OCI-LY7 (cell line): Measurements from ENCODE around the gene BLM. TPM values are rescaled to one million over a fixed set of nuclear protein-coding genes. Genes with fewer than 3 reads are reported as not detected.

Experiments
- BruUV-seq: library from RNA; stranded (reverse); fragments of 400-500 nt; replicated peaks from 2 replicates; lab custom pipeline; 2021; lab: Mats Ljungman, UMichigan
- CTCF ChIA-PET: fragments of 300-600 bp; sonication (Branson Sonifier 250); formaldehyde crosslinking; loops from one replicate; lab custom pipeline; 2022; ENCODE audit warnings: antibody characterized with exemption; ENCODE audit not compliant: unreplicated experiment; lab: Charles Lee
- POLR2A ChIA-PET: fragments of 300-600 bp; sonication (Branson Sonifier 250); formaldehyde crosslinking; loops from one replicate; lab custom pipeline; 2022; ENCODE audit warnings: antibody characterized with exemption; lab: Charles Lee
- DNase-seq: peaks from one replicate; pipeline ENCODE4 v3.0.0-alpha.2; 2015; ENCODE audit warnings: low spot score
- H2AFZ ChIP-seq: fragments of 200-600 bp; sonication (generic), shearing (Covaris generic); 2 replicates; pipeline ENCODE4 v1.6.1; 2014; ENCODE audit warnings: mild to moderate bottlenecking, antibody characterized with exemption, low read length, moderate library complexity
- H3K27ac ChIP-seq: fragments of 200-600 bp; sonication (generic); 2 replicates; pipeline ENCODE4 v1.5.1; 2014; ENCODE audit warnings: mixed run types, low read depth, mild to moderate bottlenecking, moderate library complexity, low read length, inconsistent platforms; ENCODE audit not compliant: poor library complexity, severe bottlenecking
- H3K36me3 ChIP-seq: fragments of 200-600 bp; sonication (generic); 2 replicates; pipeline ENCODE4 v1.6.1; 2014; ENCODE audit warnings: mild to moderate bottlenecking, antibody characterized with exemption, low read length, moderate library complexity, mixed read lengths; ENCODE audit not compliant: insufficient read depth
- H3K4me1 ChIP-seq: fragments of 200-600 bp; sonication (generic); 2 replicates; pipeline ENCODE4 v1.5.1; 2014; ENCODE audit warnings: mild to moderate bottlenecking, low read length; ENCODE audit not compliant: insufficient read depth, poor library complexity, severe bottlenecking
- H3K4me2 ChIP-seq: fragments of 200-600 bp; sonication (generic); 2 replicates; pipeline ENCODE4 v1.6.1; 2014; ENCODE audit warnings: mild to moderate bottlenecking, low read length
- H3K4me3 ChIP-seq: fragments of 200-600 bp; sonication (generic); 2 replicates; pipeline ENCODE4 v1.5.1; 2014; ENCODE audit warnings: mild to moderate bottlenecking, low read depth, low read length; ENCODE audit not compliant: poor library complexity, severe bottlenecking
- H3K79me2 ChIP-seq: fragments of 200-600 bp; sonication (generic); 2 replicates; pipeline ENCODE4 v1.6.1; 2016; ENCODE audit warnings: low read depth, mild to moderate bottlenecking, low read length, moderate library complexity, mixed read lengths; ENCODE audit not compliant: insufficient read depth
- H3K9me2 ChIP-seq: fragments of 200-600 bp; sonication (generic); 2 replicates; pipeline ENCODE4 v1.6.1; 2016; ENCODE audit warnings: mild to moderate bottlenecking, low read length, mixed read lengths; ENCODE audit not compliant: insufficient read depth
- H3K9me3 ChIP-seq: fragments of 200-600 bp; sonication (generic); 2 replicates; pipeline ENCODE4 v1.6.1; 2014; ENCODE audit warnings: mild to moderate bottlenecking, mixed run types, low read length, mixed read lengths
- H4K20me1 ChIP-seq: fragments of 200-600 bp; sonication (generic); 2 replicates; pipeline ENCODE4 v1.6.1; 2014; ENCODE audit warnings: mild to moderate bottlenecking, antibody characterized with exemption, low read length, moderate library complexity, mixed read lengths; ENCODE audit not compliant: insufficient read depth
- CTCF ChIP-seq: fragments of 200-600 bp; sonication (generic); conservative IDR thresholded peaks from 2 replicates; pipeline ENCODE4 v1.5.1; 2014; ENCODE audit warnings: mild to moderate bottlenecking, antibody characterized with exemption, low read length, moderate library complexity, mixed read lengths
- EZH2phosphoT487 ChIP-seq: fragments of 200-600 bp; sonication (generic); IDR thresholded peaks from 2 replicates; pipeline ENCODE4 v1.6.1; 2018; ENCODE audit warnings: low read depth, borderline replicate concordance, mild to moderate bottlenecking, mixed run types, antibody characterized with exemption, low read length, moderate library complexity, mixed read lengths
- intact Hi-C: fragments of 100-400 bp; cut with micrococcal nuclease; formaldehyde crosslinking; loops from one replicate; pipeline ENCODE4 v1.10.0; 2022; ENCODE audit not compliant: unreplicated experiment
- total RNA-seq, 2 experiments: library from RNA; depleted of rRNA in 1 of 2; stranded (reverse); fragments of >200 nt in 1 of 2; shearing (Covaris generic) in 1 of 2; gene quantifications; 2 replicates each; pipeline ENCODE4 v1.2.3, GENCODE V29; 2014 to 2022

The BLM gene
- total RNA-seq, 2 experiments from 2014 or later = 47.1 to 51.8 TPM

GRCh38 chr15:90774731-90775514 lies 57.8 kb downstream of the BLM start:
- Histone ChIP-seq H3K4me3 (no peak overlapping the region), H3K4me1 (peaks cover 7% of the 10 kb centered on the region), H3K4me2 (no peak overlapping the region), H3K79me2 (no peaks in the 10 kb centered on the region), H2AFZ (no peak overlapping the region), H3K36me3 (peaks cover 84% of the 10 kb centered on the region), H3K27ac (no peak overlapping the region), H3K9me2 (no peaks in the 10 kb centered on the region), H3K9me3 (no peaks in the 10 kb centered on the region), H4K20me1 (no peaks in the 10 kb centered on the region)
- BruUV-seq = no TSS peak
- ChIA-PET CTCF (no interaction called here), POLR2A (no interaction called here)
- DNase-seq = no peak
- TF ChIP-seq EZH2phosphoT487 (no peak), CTCF (no peak)
- intact Hi-C loops = no loop called here

GRCh38 chr15:90780916-90781315 lies 63.8 kb downstream of the BLM start:
- Histone ChIP-seq H3K9me3 (no peaks in the 10 kb centered on the region), H4K20me1 (no peaks in the 10 kb centered on the region), H2AFZ (no peak overlapping the region), H3K36me3 (peaks cover 88% of the 10 kb centered on the region), H3K27ac (peak overlapping the region; percentile 77), H3K4me2 (peak overlapping the region; percentile 71), H3K4me3 (peak overlapping the region; percentile 28), H3K4me1 (peaks cover 67% of the 10 kb centered on the region), H3K9me2 (no peaks in the 10 kb centered on the region), H3K79me2 (no peaks in the 10 kb centered on the region)
- intact Hi-C loops = no loop called here
- peak; percentile 69 for DNase-seq
- CTCF ChIA-PET = interaction anchor here (1.6 kb wide), 1 partner anchor 9 kb away, joined by 4 read pairs; no protein-coding TSS in a partner anchor
- BruUV-seq = no TSS peak
- no peak for TF ChIP-seq CTCF
- no peak for TF ChIP-seq EZH2phosphoT487
- POLR2A ChIA-PET = interaction anchor here (0.6 to 2.7 kb wide), 7 partner anchors 8 to 260 kb away, joined by 3 to 10 read pairs (median 3); partner anchors contain the start of gene BLM

- BruUV-seq = no TSS peak
- H3K79me2 ChIP-seq = no peaks in the 10 kb centered on the region
- peaks cover 76% of the 10 kb centered on the region for H3K36me3 ChIP-seq
- no peaks in the 10 kb centered on the region for H3K9me2 ChIP-seq
- POLR2A ChIA-PET = interaction anchor here (1.1 to 2.7 kb wide), 3 partner anchors 19 to 66 kb away, joined by 4 to 10 read pairs (median 6); partner anchors contain the start of gene BLM
- intact Hi-C loops = no loop called here
- H4K20me1 ChIP-seq = no peaks in the 10 kb centered on the region
- H2AFZ ChIP-seq = no peak overlapping the region
- H3K4me1 ChIP-seq = peaks cover 80% of the 10 kb centered on the region
- CTCF ChIA-PET = interaction anchor here (0.5 kb wide), 1 partner anchor 151 kb away, joined by 3 read pairs; no protein-coding TSS in a partner anchor
- peak overlapping the region; percentile 6 for H3K27ac ChIP-seq
- H3K4me3 ChIP-seq = no peak overlapping the region
- peak overlapping the region; percentile 10; the same call in 1 of the 2 replicates for H3K4me2 ChIP-seq
- no peaks in the 10 kb centered on the region for H3K9me3 ChIP-seq
- TF ChIP-seq EZH2phosphoT487 (no peak), CTCF (no peak)
- DNase-seq = no peak
Measured at GRCh38 chr15:90782442-90782841, 65.3 kb downstream of the BLM start.
